CD14-positive monocyte (primary cell): ENCODE measurements around the gene SLC6A7. TPM values are rescaled to one million over a fixed set of nuclear protein-coding genes. Genes with fewer than 3 reads are reported as not detected.

ENCODE experiments used
- DNase-seq, 3 donors: peaks; one replicate each; pipeline ENCODE4 v3.0.0-alpha.2; 2011 to 2022
- H2AFZ ChIP-seq: 2 replicates; pipeline ENCODE4 v1.6.0; 2012; ENCODE audit warnings: mild to moderate bottlenecking, low read depth, low read length, inconsistent platforms; ENCODE audit not compliant: insufficient read depth, poor library complexity, severe bottlenecking
- H3K27ac ChIP-seq, 2 donors: 1 replicate in 1 of 2; 2 replicates in 1 of 2; pipeline ENCODE4 v1.5.1; 2012 to 2013; ENCODE audit warnings: low read length in 2 of 2, control low read depth in 1 of 2, inconsistent platforms in 1 of 2, low read depth in 1 of 2, mild to moderate bottlenecking in 1 of 2
- H3K27me3 ChIP-seq, 2 donors: one replicate each; pipeline versions ENCODE4 v1.6.0 to v1.6.1; 2011 to 2013; ENCODE audit warnings: low read length in 2 of 2; ENCODE audit not compliant: control insufficient read depth in 2 of 2, insufficient read depth in 2 of 2
- H3K36me3 ChIP-seq, 2 donors: replicated peaks in 1 of 2; 1 replicate in 1 of 2; 2 replicates in 1 of 2; pipeline versions ENCODE4 v1.5.1 to v1.6.1; 2012 to 2013; ENCODE audit warnings: low read length in 2 of 2, control low read depth in 1 of 2, inconsistent platforms in 1 of 2, mild to moderate bottlenecking in 1 of 2; ENCODE audit not compliant: insufficient read depth in 2 of 2, control insufficient read depth in 1 of 2
- H3K4me1 ChIP-seq, 2 donors: 1 replicate in 1 of 2; 2 replicates in 1 of 2; pipeline versions ENCODE4 v1.5.1 to v1.6.1; 2012 to 2013; ENCODE audit warnings: low read length in 2 of 2, control low read depth in 1 of 2, inconsistent platforms in 1 of 2, mild to moderate bottlenecking in 1 of 2, moderate library complexity in 1 of 2; ENCODE audit not compliant: insufficient read depth in 2 of 2, control insufficient read depth in 1 of 2
- H3K4me2 ChIP-seq: replicated peaks from 2 replicates; pipeline ENCODE3; 2012; ENCODE audit warnings: low read length, moderate library complexity, mild to moderate bottlenecking; ENCODE audit not compliant: poor library complexity, severe bottlenecking; ENCODE audit errors: extremely low read depth
- H3K4me3 ChIP-seq, 3 experiments: fragments of 200-600 bp in 1 of 3; sonication (generic) in 1 of 3; replicated peaks in 1 of 3; 1 replicate in 2 of 3; 2 replicates in 1 of 3; pipeline ENCODE4 v1.5.1; 2011 to 2013; ENCODE audit warnings: low read length in 3 of 3, mild to moderate bottlenecking in 3 of 3, control low read depth in 2 of 3, low read depth in 2 of 3, inconsistent platforms in 1 of 3, moderate library complexity in 1 of 3
- H3K79me2 ChIP-seq: 2 replicates; pipeline ENCODE4 v1.6.0; 2012; ENCODE audit warnings: mild to moderate bottlenecking, control low read depth, inconsistent platforms, low read length, moderate library complexity; ENCODE audit not compliant: insufficient read depth
- H3K9ac ChIP-seq: 2 replicates; pipeline ENCODE4 v1.6.0; 2017; ENCODE audit warnings: low read length, mild to moderate bottlenecking; ENCODE audit not compliant: insufficient read depth, poor library complexity, severe bottlenecking
- H3K9me3 ChIP-seq, 2 donors: replicated peaks in 1 of 2; 1 replicate in 1 of 2; 2 replicates in 1 of 2; pipeline versions ENCODE4 v1.5.1 to v1.6.1; 2012 to 2013; ENCODE audit warnings: low read length in 2 of 2, control low read depth in 1 of 2; ENCODE audit not compliant: control insufficient read depth in 1 of 2, insufficient read depth in 1 of 2
- H4K20me1 ChIP-seq: 2 replicates; pipeline ENCODE4 v1.6.0; 2012; ENCODE audit warnings: mild to moderate bottlenecking, low read length, control low read depth, moderate library complexity; ENCODE audit not compliant: insufficient read depth
- H3K27ac Mint-ChIP-seq, 7 donors: one replicate each; pipeline ENCODE4 v1.8.0; 2020; ENCODE audit warnings: mild to moderate bottlenecking in 7 of 7, mixed read lengths in 7 of 7, moderate library complexity in 6 of 7, inconsistent platforms in 2 of 7
- H3K27me3 Mint-ChIP-seq, 3 donors: one replicate each; pipeline ENCODE4 v1.8.0; 2021 to 2022; ENCODE audit warnings: low read depth in 3 of 3, mild to moderate bottlenecking in 3 of 3, mixed read lengths in 3 of 3, moderate library complexity in 3 of 3, inconsistent platforms in 1 of 3
- H3K36me3 Mint-ChIP-seq, 2 donors: one replicate each; pipeline ENCODE4 v1.8.0; 2020; ENCODE audit warnings: mixed read lengths in 2 of 2, inconsistent platforms in 1 of 2, mild to moderate bottlenecking in 1 of 2
- H3K4me1 Mint-ChIP-seq: one replicate; pipeline ENCODE4 v1.8.0; 2020; ENCODE audit warnings: mild to moderate bottlenecking, mixed read lengths
- H3K4me3 Mint-ChIP-seq, 2 donors: one replicate each; pipeline ENCODE4 v1.8.0; 2020; ENCODE audit warnings: mild to moderate bottlenecking in 2 of 2, mixed read lengths in 2 of 2, moderate library complexity in 1 of 2
- H3K9me3 Mint-ChIP-seq, 7 donors: one replicate each; pipeline ENCODE4 v1.8.0; 2020 to 2022; ENCODE audit warnings: mixed read lengths in 7 of 7, mild to moderate bottlenecking in 6 of 7, moderate library complexity in 6 of 7, inconsistent platforms in 2 of 7
- CTCF ChIP-seq: fragments of 200-600 bp; IDR thresholded peaks from one replicate; pipeline ENCODE4 v1.8.0; 2022; ENCODE audit warnings: antibody characterized with exemption, mild to moderate bottlenecking
- WGBS: methylation state at CpG from one replicate; pipeline ENCODE4 v1.1.5; 2013; ENCODE audit warnings: missing lambda C conversion rate; ENCODE audit not compliant: insufficient coverage; 5-methylcytosine and 5-hydroxymethylcytosine counted together
- intact Hi-C, 2 donors: fragments of 100-400 bp; cut with micrococcal nuclease; formaldehyde crosslinking; loops; one replicate each; pipeline versions ENCODE4 v1.15.0 to v1.15.1; 2023
- polyA plus RNA-seq, 3 donors: library from polyadenylated mRNA; depleted of rRNA in 1 of 3; unstranded in 2 of 3; stranded (reverse) in 1 of 3; fragments of 300-500 nt in 2 of 3; fragments of >200 nt in 1 of 3; fragmentation: Illumina TruSeq in 2 of 3; gene quantifications; 1 replicate in 2 of 3; 2 replicates in 1 of 3; pipeline ENCODE4 v1.2.3, GENCODE V29; 2012 to 2021

SLC6A7 gene
- polyA plus RNA-seq, 3 donors = 0.07 TPM; not detected in 2

- no peak overlapping the region for H3K27ac Mint-ChIP-seq
- no peak for TF ChIP-seq CTCF
- Histone ChIP-seq H3K36me3 (no peaks in the 10 kb centered on the region), H3K79me2 (no peaks in the 10 kb centered on the region), H3K4me3 (no peak overlapping the region), H3K27me3 (no peaks in the 10 kb centered on the region), H3K4me1 (no peaks in the 10 kb centered on the region), H4K20me1 (no peaks in the 10 kb centered on the region), H3K4me2 (no peak overlapping the region), H3K27ac (no peak overlapping the region), H3K9ac (no peak overlapping the region), H2AFZ (no peak overlapping the region), H3K9me3 (no peaks in the 10 kb centered on the region)
- DNase-seq = no peak
- WGBS = 97% methylated on average over 5 of the region's 7 CpGs
- H3K9me3 Mint-ChIP-seq = peaks cover 0 to 2% (median 0%) of the 10 kb centered on the region in 7 donors
- intact Hi-C loops = no loop called here
- H3K27me3 Mint-ChIP-seq = peaks cover 2 to 8% (median 2%) of the 10 kb centered on the region in 3 donors
- H3K36me3 Mint-ChIP-seq = no peaks in the 10 kb centered on the region
- no peaks in the 10 kb centered on the region for H3K4me1 Mint-ChIP-seq
- no peak overlapping the region for H3K4me3 Mint-ChIP-seq
Measured at GRCh38 chr5:150251504-150251903, 61.6 kb downstream of the SLC6A7 start.

DNA sequence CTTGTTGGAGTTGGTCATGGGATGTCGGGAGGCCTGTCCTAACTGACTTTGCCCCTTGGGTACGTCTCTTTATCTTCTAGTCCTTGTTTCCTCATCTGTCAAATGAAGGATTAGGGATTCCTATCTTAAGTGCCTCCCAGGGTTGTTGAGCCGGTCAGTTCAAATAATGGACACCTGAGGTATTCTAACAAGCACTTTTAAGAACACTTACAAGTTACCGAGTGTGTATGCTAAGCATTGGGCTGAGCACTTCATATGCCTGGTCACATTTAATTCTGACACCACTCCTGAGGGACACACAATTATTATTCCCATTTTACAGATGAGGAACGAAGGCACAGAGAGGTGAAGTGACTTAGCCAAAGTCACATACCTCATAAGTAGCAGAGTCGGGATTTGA is 62.6 kb downstream of the SLC6A7 start:
- Histone ChIP-seq H4K20me1 (no peaks in the 10 kb centered on the region), H3K27ac (no peak overlapping the region), H2AFZ (no peak overlapping the region), H3K4me3 (no peak overlapping the region), H3K36me3 (no peaks in the 10 kb centered on the region), H3K9me3 (no peaks in the 10 kb centered on the region), H3K79me2 (no peaks in the 10 kb centered on the region), H3K27me3 (no peaks in the 10 kb centered on the region), H3K4me2 (no peak overlapping the region), H3K9ac (no peak overlapping the region), H3K4me1 (no peaks in the 10 kb centered on the region)
- Mint-ChIP-seq H3K36me3 (no peaks in the 10 kb centered on the region), H3K4me3 (no peak overlapping the region), H3K27ac (no peak overlapping the region), H3K4me1 (no peaks in the 10 kb centered on the region), H3K9me3 (peaks cover 0 to 2% (median 0%) of the 10 kb centered on the region in 7 donors), H3K27me3 (peaks cover 2 to 7% (median 2%) of the 10 kb centered on the region in 3 donors)
- 100% methylated on average over 3 of the region's 6 CpGs for WGBS
- no peak for TF ChIP-seq CTCF
- no peak for DNase-seq
- intact Hi-C loops = no loop called here
